IMR-90 (cell line): ENCODE data around the gene GLP2R. TPM values are rescaled to one million over a fixed set of nuclear protein-coding genes. Genes with fewer than 3 reads are reported as not detected.

Experiments
- ATAC-seq: fragments of 200-7000 bp; cut with Tn5 transposase; 2 replicates; pipeline ENCODE4 v1.9.1; 2020; ENCODE audit warnings: low read depth, mild to moderate bottlenecking, moderate library complexity
- BruUV-seq: library from RNA; stranded (reverse); fragments of 400-500 nt; replicated peaks from 2 replicates; lab custom pipeline; 2021; lab: Mats Ljungman, UMichigan
- CTCF ChIA-PET: fragments of 300-600 bp; formaldehyde crosslinking; extraction: SDS; loops from one replicate; lab custom pipeline; 2021; ENCODE audit warnings: antibody characterized with exemption; lab: Yijun Ruan, JAX
- POLR2A ChIA-PET: fragments of 300-600 bp; sonication (Branson Sonifier 250); formaldehyde crosslinking; loops from one replicate; lab custom pipeline; 2022; ENCODE audit warnings: antibody characterized with exemption; ENCODE audit not compliant: unreplicated experiment; lab: Charles Lee
- DNase-seq: peaks from one replicate; pipeline ENCODE4 v3.0.0; 2013
- H2AFZ ChIP-seq: replicated peaks from 2 replicates; pipeline ENCODE3; 2013; ENCODE audit warnings: low read length, mild to moderate bottlenecking; ENCODE audit not compliant: poor library complexity
- H2AK5ac ChIP-seq: 2 replicates; pipeline ENCODE4 v1.6.1; 2013; ENCODE audit warnings: low read depth, low read length, inconsistent platforms
- H2AK9ac ChIP-seq: replicated peaks from 2 replicates; pipeline ENCODE3; 2013; ENCODE audit warnings: mild to moderate bottlenecking, low read depth, low read length, moderate library complexity; ENCODE audit not compliant: poor library complexity
- H2BK120ac ChIP-seq: 2 replicates; pipeline ENCODE4 v1.6.1; 2013; ENCODE audit warnings: low read depth, low read length, inconsistent platforms
- H2BK15ac ChIP-seq: 3 replicates; pipeline ENCODE4 v1.6.1; 2013; ENCODE audit warnings: low read depth, low read length, inconsistent platforms
- H2BK20ac ChIP-seq: 2 replicates; pipeline ENCODE4 v1.6.1; 2013; ENCODE audit warnings: low read depth, mild to moderate bottlenecking, inconsistent platforms, low read length, moderate library complexity
- H2BK5ac ChIP-seq: 2 replicates; pipeline ENCODE4 v1.6.1; 2013; ENCODE audit warnings: mild to moderate bottlenecking, low read depth, low read length, inconsistent platforms; ENCODE audit not compliant: poor library complexity, severe bottlenecking
- H3K14ac ChIP-seq: replicated peaks from 2 replicates; pipeline ENCODE4 v1.6.1; 2013; ENCODE audit warnings: low read depth, low read length, inconsistent platforms
- H3K18ac ChIP-seq: 2 replicates; pipeline ENCODE4 v1.6.1; 2013; ENCODE audit warnings: low read depth, low read length, control low read depth
- H3K23ac ChIP-seq: 2 replicates; pipeline ENCODE4 v1.6.1; 2013; ENCODE audit warnings: low read depth, low read length, inconsistent platforms
- H3K27ac ChIP-seq: 2 replicates; pipeline ENCODE4 v1.5.1; 2013; ENCODE audit warnings: mild to moderate bottlenecking, control low read depth, low read length; ENCODE audit not compliant: insufficient read depth
- H3K27me3 ChIP-seq: 2 replicates; pipeline ENCODE4 v1.6.1; 2013; ENCODE audit warnings: low read length; ENCODE audit not compliant: control insufficient read depth, insufficient read depth
- H3K36me3 ChIP-seq: 2 replicates; pipeline ENCODE4 v1.6.1; 2013; ENCODE audit warnings: low read length, mixed read lengths; ENCODE audit not compliant: control insufficient read depth, insufficient read depth
- H3K4ac ChIP-seq: 2 replicates; pipeline ENCODE4 v1.6.1; 2013; ENCODE audit warnings: low read depth, low read length, inconsistent platforms
- H3K4me1 ChIP-seq: 2 replicates; pipeline ENCODE4 v1.6.1; 2013; ENCODE audit warnings: low read length, mixed read lengths; ENCODE audit not compliant: control insufficient read depth, insufficient read depth
- H3K4me2 ChIP-seq: 2 replicates; pipeline ENCODE4 v1.6.1; 2013; ENCODE audit warnings: low read depth, mild to moderate bottlenecking, control low read depth, low read length, moderate library complexity
- H3K4me3 ChIP-seq: 2 replicates; pipeline ENCODE4 v1.5.1; 2013; ENCODE audit warnings: low read depth, mild to moderate bottlenecking, control low read depth, low read length, moderate library complexity; ENCODE audit not compliant: insufficient read depth
- H3K56ac ChIP-seq: 2 replicates; pipeline ENCODE4 v1.6.1; 2013; ENCODE audit warnings: low read length, inconsistent platforms; ENCODE audit not compliant: insufficient read depth; ENCODE audit errors: extremely low read depth
- H3K79me1 ChIP-seq, 2 experiments: 2 replicates each; pipeline ENCODE4 v1.6.1; 2013; ENCODE audit warnings: low read length in 2 of 2, inconsistent platforms in 1 of 2, low read depth in 1 of 2
- H3K9ac ChIP-seq: 2 replicates; pipeline ENCODE4 v1.6.1; 2013; ENCODE audit warnings: low read depth, low read length, control low read depth
- H3K9me1 ChIP-seq: 2 replicates; pipeline ENCODE4 v1.6.1; 2013; ENCODE audit warnings: low read length, inconsistent platforms; ENCODE audit not compliant: insufficient read depth
- H3K9me3 ChIP-seq: 2 replicates; pipeline ENCODE4 v1.6.1; 2013; ENCODE audit warnings: low read length; ENCODE audit not compliant: control insufficient read depth, insufficient read depth
- H4K20me1 ChIP-seq: 2 replicates; pipeline ENCODE4 v1.6.1; 2013; ENCODE audit warnings: low read length, inconsistent platforms; ENCODE audit not compliant: insufficient read depth
- H4K5ac ChIP-seq: 2 replicates; pipeline ENCODE4 v1.6.1; 2013; ENCODE audit warnings: mild to moderate bottlenecking, low read depth, low read length, control low read depth
- H4K8ac ChIP-seq, 2 experiments: 2 replicates each; pipeline ENCODE4 v1.6.1; 2013; ENCODE audit warnings: low read depth in 2 of 2, low read length in 2 of 2, control low read depth in 1 of 2, inconsistent platforms in 1 of 2
- H4K91ac ChIP-seq: 2 replicates; pipeline ENCODE4 v1.6.1; 2013; ENCODE audit warnings: low read depth, low read length, inconsistent platforms; ENCODE audit not compliant: insufficient read depth
- NFE2L2 ChIP-seq: fragments of 150-350 bp; IDR thresholded peaks from 2 replicates; pipeline ENCODE4 v1.6.1; 2016; ENCODE audit warnings: low read depth, mild to moderate bottlenecking, low read length
- WGBS, 2 experiments: methylation state at CpG; one replicate each; pipeline versions ENCODE4 v1.1.5 to v1.1.7; 2013; ENCODE audit warnings: missing lambda C conversion rate in 2 of 2; ENCODE audit not compliant: insufficient read length in 1 of 2; ENCODE audit errors: extremely low coverage in 2 of 2; 5-methylcytosine and 5-hydroxymethylcytosine counted together
- dilution Hi-C: fragments of 300-500 bp; cut with HindIII; formaldehyde crosslinking; loops from one replicate; pipeline ENCODE4 v1.14.3; 2018; ENCODE audit warnings: low sequenced_read_pairs; ENCODE audit not compliant: unreplicated experiment
- in situ Hi-C: fragments of 300-500 bp; cut with MboI; formaldehyde crosslinking; loops from 3 replicates; pipeline ENCODE4 v1.14.3; 2019; ENCODE audit warnings: low sequenced_read_pairs, inconsistent platforms, mixed read lengths
- intact Hi-C: fragments of 100-400 bp; cut with micrococcal nuclease; formaldehyde crosslinking; loops from 2 replicates; pipeline ENCODE4 v1.10.0; 2022
- polyA plus RNA-seq, 3 experiments: library from polyadenylated mRNA; depleted of rRNA; stranded (reverse); fragments of >200 nt; gene quantifications; 2 replicates each; pipeline ENCODE4 v1.2.3, GENCODE V29; 2012; ENCODE audit warnings: low replicate concordance in 1 of 3
- total RNA-seq: library from RNA; depleted of rRNA; stranded (reverse); fragments of >200 nt; gene quantifications from 2 replicates; pipeline ENCODE4 v1.2.3, GENCODE V29; 2012
- TF ChIP-seq, protein P1 (sequence below): fragments of 150-350 bp; IDR thresholded peaks from 2 replicates; pipeline ENCODE4 v1.6.1; 2016; ENCODE audit warnings: low read depth, mild to moderate bottlenecking, low read length, moderate library complexity, borderline replicate concordance
- TF ChIP-seq, protein P2 (sequence below): conservative IDR thresholded peaks from 2 replicates; pipeline ENCODE4 v1.5.1; 2012; ENCODE audit warnings: mild to moderate bottlenecking, low read depth, low read length, improper control_type of control experiment

Gene GLP2R
- total and polyA plus RNA-seq, 2 of the 4 experiments (the other 2 are of a cell fraction) = 0.07 TPM; not detected in 1

GRCh38 chr17:9776911-9777310 lies 48.8 kb upstream of the GLP2R start:
- no peak overlapping the region for H2AK9ac ChIP-seq

More at GRCh38 chr17:9776911-9777310, 48.8 kb upstream of the GLP2R start:
- Histone ChIP-seq H3K9me3 (peaks cover 4% of the 10 kb centered on the region; the same call in 1 of the 2 replicates), H3K23ac (no peak overlapping the region), H4K5ac (no peak overlapping the region), H4K8ac (no peak overlapping the region), H3K4me1 (no peaks in the 10 kb centered on the region), H3K4me2 (no peak overlapping the region), H3K9ac (no peak overlapping the region), H4K20me1 (no peaks in the 10 kb centered on the region), H3K4ac (no peak overlapping the region), H3K18ac (no peak overlapping the region), H2AFZ (no peak overlapping the region), H3K27me3 (no peaks in the 10 kb centered on the region), H3K4me3 (no peak overlapping the region), H2BK5ac (no peak overlapping the region), H3K9me1 (no peaks in the 10 kb centered on the region), H3K36me3 (no peaks in the 10 kb centered on the region), H4K91ac (no peak overlapping the region), H3K56ac (no peak overlapping the region), H2AK5ac (no peak overlapping the region), H2BK15ac (no peak overlapping the region), H3K14ac (no peak overlapping the region), H3K27ac (no peak overlapping the region), H2BK120ac (no peak overlapping the region), H3K79me1 (no peaks in the 10 kb centered on the region), H2BK20ac (no peak overlapping the region)
- dilution Hi-C loops (no loop called here), intact Hi-C loops (no loop called here), in situ Hi-C loops (no loop called here)
- TF ChIP-seq, protein P1, sequence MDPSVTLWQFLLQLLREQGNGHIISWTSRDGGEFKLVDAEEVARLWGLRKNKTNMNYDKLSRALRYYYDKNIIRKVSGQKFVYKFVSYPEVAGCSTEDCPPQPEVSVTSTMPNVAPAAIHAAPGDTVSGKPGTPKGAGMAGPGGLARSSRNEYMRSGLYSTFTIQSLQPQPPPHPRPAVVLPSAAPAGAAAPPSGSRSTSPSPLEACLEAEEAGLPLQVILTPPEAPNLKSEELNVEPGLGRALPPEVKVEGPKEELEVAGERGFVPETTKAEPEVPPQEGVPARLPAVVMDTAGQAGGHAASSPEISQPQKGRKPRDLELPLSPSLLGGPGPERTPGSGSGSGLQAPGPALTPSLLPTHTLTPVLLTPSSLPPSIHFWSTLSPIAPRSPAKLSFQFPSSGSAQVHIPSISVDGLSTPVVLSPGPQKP = no peak
- no peak for TF ChIP-seq NFE2L2
- TF ChIP-seq, protein P2, sequence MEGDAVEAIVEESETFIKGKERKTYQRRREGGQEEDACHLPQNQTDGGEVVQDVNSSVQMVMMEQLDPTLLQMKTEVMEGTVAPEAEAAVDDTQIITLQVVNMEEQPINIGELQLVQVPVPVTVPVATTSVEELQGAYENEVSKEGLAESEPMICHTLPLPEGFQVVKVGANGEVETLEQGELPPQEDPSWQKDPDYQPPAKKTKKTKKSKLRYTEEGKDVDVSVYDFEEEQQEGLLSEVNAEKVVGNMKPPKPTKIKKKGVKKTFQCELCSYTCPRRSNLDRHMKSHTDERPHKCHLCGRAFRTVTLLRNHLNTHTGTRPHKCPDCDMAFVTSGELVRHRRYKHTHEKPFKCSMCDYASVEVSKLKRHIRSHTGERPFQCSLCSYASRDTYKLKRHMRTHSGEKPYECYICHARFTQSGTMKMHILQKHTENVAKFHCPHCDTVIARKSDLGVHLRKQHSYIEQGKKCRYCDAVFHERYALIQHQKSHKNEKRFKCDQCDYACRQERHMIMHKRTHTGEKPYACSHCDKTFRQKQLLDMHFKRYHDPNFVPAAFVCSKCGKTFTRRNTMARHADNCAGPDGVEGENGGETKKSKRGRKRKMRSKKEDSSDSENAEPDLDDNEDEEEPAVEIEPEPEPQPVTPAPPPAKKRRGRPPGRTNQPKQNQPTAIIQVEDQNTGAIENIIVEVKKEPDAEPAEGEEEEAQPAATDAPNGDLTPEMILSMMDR = no peak
- CTCF ChIA-PET = no interaction called here
- BruUV-seq = no TSS peak
- ATAC-seq (no peak), DNase-seq (no peak)
- POLR2A ChIA-PET = no interaction called here
- WGBS, 2 experiments = 84% methylated on average over 6 of the region's 9 CpGs; no CpG with 5 or more reads in 1 of the 2 experiments
